22Rv1 (cell line): ENCODE results near the gene PLCE1.

Source experiments
- ZFX ChIP-seq: fragments of 450-650 bp; IDR thresholded peaks from 2 replicates; pipeline ENCODE4 v1.6.1; 2017; ENCODE audit warnings: antibody characterized with exemption, borderline replicate concordance
- TF ChIP-seq, protein P1 (sequence below): fragments of 450-650 bp; IDR thresholded peaks from 2 replicates; pipeline ENCODE4 v1.5.1; 2017; ENCODE audit warnings: mild to moderate bottlenecking

GRCh38 chr10:94006591-94007550 is 13.1 kb downstream of the PLCE1 start:
- TF ChIP-seq, protein P1, sequence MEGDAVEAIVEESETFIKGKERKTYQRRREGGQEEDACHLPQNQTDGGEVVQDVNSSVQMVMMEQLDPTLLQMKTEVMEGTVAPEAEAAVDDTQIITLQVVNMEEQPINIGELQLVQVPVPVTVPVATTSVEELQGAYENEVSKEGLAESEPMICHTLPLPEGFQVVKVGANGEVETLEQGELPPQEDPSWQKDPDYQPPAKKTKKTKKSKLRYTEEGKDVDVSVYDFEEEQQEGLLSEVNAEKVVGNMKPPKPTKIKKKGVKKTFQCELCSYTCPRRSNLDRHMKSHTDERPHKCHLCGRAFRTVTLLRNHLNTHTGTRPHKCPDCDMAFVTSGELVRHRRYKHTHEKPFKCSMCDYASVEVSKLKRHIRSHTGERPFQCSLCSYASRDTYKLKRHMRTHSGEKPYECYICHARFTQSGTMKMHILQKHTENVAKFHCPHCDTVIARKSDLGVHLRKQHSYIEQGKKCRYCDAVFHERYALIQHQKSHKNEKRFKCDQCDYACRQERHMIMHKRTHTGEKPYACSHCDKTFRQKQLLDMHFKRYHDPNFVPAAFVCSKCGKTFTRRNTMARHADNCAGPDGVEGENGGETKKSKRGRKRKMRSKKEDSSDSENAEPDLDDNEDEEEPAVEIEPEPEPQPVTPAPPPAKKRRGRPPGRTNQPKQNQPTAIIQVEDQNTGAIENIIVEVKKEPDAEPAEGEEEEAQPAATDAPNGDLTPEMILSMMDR, result no peak
- TF ChIP-seq ZFX, result no peak
